Thoracic aorta (tissue), 2 donors: ENCODE results near the gene ZNF184. TPM values are rescaled to one million over a fixed set of nuclear protein-coding genes. Genes with fewer than 3 reads are reported as not detected.

Experiments
- ATAC-seq: fragments of 150-250 bp; one replicate; pipeline ENCODE4 v1.8.0; 2017; ENCODE audit warnings: low read depth; ENCODE audit not compliant: insufficient number of reproducible peaks, low FRiP score
- DNase-seq: peaks from one replicate; pipeline ENCODE4 v3.0.0-alpha.2; 2020; ENCODE audit warnings: low spot score
- H3K27ac ChIP-seq, 2 donors: fragments of 200-600 bp; sonication (generic); 1 replicate in 1 of 2; 2 replicates in 1 of 2; pipeline ENCODE4 v1.5.1; 2016; ENCODE audit warnings: mild to moderate bottlenecking in 2 of 2, moderate library complexity in 2 of 2
- H3K27me3 ChIP-seq: fragments of 200-600 bp; sonication (generic); replicated peaks from 2 replicates; pipeline ENCODE4 v1.6.0; 2016; ENCODE audit warnings: mild to moderate bottlenecking; ENCODE audit not compliant: insufficient read depth
- H3K36me3 ChIP-seq: fragments of 200-600 bp; sonication (generic); one replicate; pipeline ENCODE4 v1.5.1; 2016
- H3K4me1 ChIP-seq, 2 donors: fragments of 200-600 bp; sonication (generic); 1 replicate in 1 of 2; 2 replicates in 1 of 2; pipeline versions ENCODE4 v1.5.1 to v1.6.0; 2016; ENCODE audit warnings: low read depth in 2 of 2, mild to moderate bottlenecking in 1 of 2; ENCODE audit not compliant: control insufficient read depth in 1 of 2
- H3K4me3 ChIP-seq: fragments of 200-600 bp; sonication (generic); 2 replicates; pipeline ENCODE4 v1.5.1; 2016; ENCODE audit warnings: mild to moderate bottlenecking
- H3K9me3 ChIP-seq: fragments of 200-600 bp; sonication (generic); 2 replicates; pipeline ENCODE4 v1.5.1; 2016
- CTCF ChIP-seq: fragments of 200-600 bp; sonication (generic); IDR thresholded peaks from one replicate; pipeline ENCODE4 v1.5.1; 2019; ENCODE audit warnings: antibody characterized with exemption
- total RNA-seq, 2 donors: library from RNA; depleted of rRNA; stranded (reverse); fragments of >200 nt; gene quantifications; one replicate each; pipeline versions ENCODE4 v1.1.0 to v1.2.3, GENCODE V29; 2016

Gene ZNF184
- total RNA-seq, 2 donors from 2014 or later: 3.4 to 5.0 TPM

- H3K9me3 ChIP-seq: no peaks in the 10 kb centered on the region
- ATAC-seq (no peak), DNase-seq (no peak)
- no peaks in the 10 kb centered on the region for H3K36me3 ChIP-seq
- H3K27ac ChIP-seq: peak overlapping the region; percentile 93 to 98
- peaks cover 4 to 9% of the 10 kb centered on the region in 2 donors for H3K4me1 ChIP-seq
- H3K4me3 ChIP-seq: peak overlapping the region; percentile 84
- TF ChIP-seq CTCF: no peak
- no peaks in the 10 kb centered on the region for H3K27me3 ChIP-seq
Measured at GRCh38 chr6:27478141-27478705, 5.3 kb upstream of the ZNF184 start.

GRCh38 chr6:27477318-27478013 is 4.6 kb upstream of the ZNF184 start:
- ATAC-seq (no peak), DNase-seq (no peak)
- Histone ChIP-seq H3K27ac (peak overlapping the region; percentile 93 to 98), H3K9me3 (no peaks in the 10 kb centered on the region), H3K4me1 (peaks cover 4 to 9% of the 10 kb centered on the region in 2 donors), H3K36me3 (no peaks in the 10 kb centered on the region), H3K4me3 (peak overlapping the region; percentile 84), H3K27me3 (no peaks in the 10 kb centered on the region)
- TF ChIP-seq CTCF: no peak

GRCh38 chr6:27476090-27476489 is 3.2 kb upstream of the ZNF184 start:
- H3K27me3 ChIP-seq: no peaks in the 10 kb centered on the region
- DNase-seq (no peak), ATAC-seq (no peak)
- H3K4me1 ChIP-seq: peaks cover 10 to 20% of the 10 kb centered on the region in 2 donors
- H3K36me3 ChIP-seq: no peaks in the 10 kb centered on the region
- H3K9me3 ChIP-seq: no peaks in the 10 kb centered on the region
- no peak for TF ChIP-seq CTCF
- H3K27ac ChIP-seq: no peak overlapping the region
- H3K4me3 ChIP-seq: no peak overlapping the region

- DNase-seq (no peak), ATAC-seq (no peak)
- H3K27me3 ChIP-seq: no peaks in the 10 kb centered on the region
- H3K27ac ChIP-seq: no peak overlapping the region
- H3K4me1 ChIP-seq: peaks cover 13 to 31% of the 10 kb centered on the region in 2 donors
- TF ChIP-seq CTCF: no peak
- no peak overlapping the region for H3K4me3 ChIP-seq
- no peaks in the 10 kb centered on the region for H3K9me3 ChIP-seq
- H3K36me3 ChIP-seq: no peaks in the 10 kb centered on the region
Measured at GRCh38 chr6:27474672-27475071, 1.8 kb upstream of the ZNF184 start.

- Histone ChIP-seq H3K4me3 (no peak overlapping the region), H3K9me3 (no peaks in the 10 kb centered on the region), H3K4me1 (peaks cover 13 to 31% of the 10 kb centered on the region in 2 donors), H3K27ac (no peak overlapping the region), H3K27me3 (no peaks in the 10 kb centered on the region), H3K36me3 (no peaks in the 10 kb centered on the region)
- DNase-seq (no peak), ATAC-seq (no peak)
- no peak for TF ChIP-seq CTCF
Measured at GRCh38 chr6:27474172-27474465, 1.2 kb upstream of the ZNF184 start.
